ENCODE data around the gene BRICD5.

DNA sequence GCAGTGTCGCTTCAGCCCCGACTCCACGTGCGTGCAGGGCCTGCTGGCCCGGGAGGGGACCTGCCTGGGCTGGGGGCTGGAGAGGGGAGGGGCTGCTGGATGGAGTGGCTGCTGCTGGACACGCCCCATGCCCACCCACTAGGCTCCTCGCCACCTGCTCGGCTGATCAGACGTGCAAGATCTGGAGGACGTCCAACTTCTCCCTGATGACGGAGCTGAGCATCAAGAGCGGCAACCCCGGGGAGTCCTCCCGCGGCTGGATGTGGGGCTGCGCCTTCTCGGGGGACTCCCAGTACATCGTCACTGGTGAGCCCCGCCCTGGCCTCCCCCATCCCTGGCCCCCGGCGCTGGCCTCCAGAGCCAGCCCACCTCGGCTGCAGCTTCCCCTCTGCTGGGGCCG is 2.4 kb downstream of the BRICD5 start:
- no peak for TF ChIP-seq EZH2 (IDR thresholded peaks at IDR 0.05; ENCODE audit: borderline replicate concordance)
- TF ChIP-seq, protein P1, sequence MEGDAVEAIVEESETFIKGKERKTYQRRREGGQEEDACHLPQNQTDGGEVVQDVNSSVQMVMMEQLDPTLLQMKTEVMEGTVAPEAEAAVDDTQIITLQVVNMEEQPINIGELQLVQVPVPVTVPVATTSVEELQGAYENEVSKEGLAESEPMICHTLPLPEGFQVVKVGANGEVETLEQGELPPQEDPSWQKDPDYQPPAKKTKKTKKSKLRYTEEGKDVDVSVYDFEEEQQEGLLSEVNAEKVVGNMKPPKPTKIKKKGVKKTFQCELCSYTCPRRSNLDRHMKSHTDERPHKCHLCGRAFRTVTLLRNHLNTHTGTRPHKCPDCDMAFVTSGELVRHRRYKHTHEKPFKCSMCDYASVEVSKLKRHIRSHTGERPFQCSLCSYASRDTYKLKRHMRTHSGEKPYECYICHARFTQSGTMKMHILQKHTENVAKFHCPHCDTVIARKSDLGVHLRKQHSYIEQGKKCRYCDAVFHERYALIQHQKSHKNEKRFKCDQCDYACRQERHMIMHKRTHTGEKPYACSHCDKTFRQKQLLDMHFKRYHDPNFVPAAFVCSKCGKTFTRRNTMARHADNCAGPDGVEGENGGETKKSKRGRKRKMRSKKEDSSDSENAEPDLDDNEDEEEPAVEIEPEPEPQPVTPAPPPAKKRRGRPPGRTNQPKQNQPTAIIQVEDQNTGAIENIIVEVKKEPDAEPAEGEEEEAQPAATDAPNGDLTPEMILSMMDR (IDR thresholded peaks at IDR 0.05; ENCODE audit: poor library complexity) = no peak
